ENCODE measurements around the gene SNAP47. TPM values are rescaled to one million over a fixed set of nuclear protein-coding genes. Genes with fewer than 3 reads are reported as not detected.
A peak's percentile ranks its signal among the peaks of the same experiment; 100 is the strongest.

The SNAP47 gene
- total RNA-seq, 2 donors from 2014 or later = 35.5 to 49.4 TPM

DNA sequence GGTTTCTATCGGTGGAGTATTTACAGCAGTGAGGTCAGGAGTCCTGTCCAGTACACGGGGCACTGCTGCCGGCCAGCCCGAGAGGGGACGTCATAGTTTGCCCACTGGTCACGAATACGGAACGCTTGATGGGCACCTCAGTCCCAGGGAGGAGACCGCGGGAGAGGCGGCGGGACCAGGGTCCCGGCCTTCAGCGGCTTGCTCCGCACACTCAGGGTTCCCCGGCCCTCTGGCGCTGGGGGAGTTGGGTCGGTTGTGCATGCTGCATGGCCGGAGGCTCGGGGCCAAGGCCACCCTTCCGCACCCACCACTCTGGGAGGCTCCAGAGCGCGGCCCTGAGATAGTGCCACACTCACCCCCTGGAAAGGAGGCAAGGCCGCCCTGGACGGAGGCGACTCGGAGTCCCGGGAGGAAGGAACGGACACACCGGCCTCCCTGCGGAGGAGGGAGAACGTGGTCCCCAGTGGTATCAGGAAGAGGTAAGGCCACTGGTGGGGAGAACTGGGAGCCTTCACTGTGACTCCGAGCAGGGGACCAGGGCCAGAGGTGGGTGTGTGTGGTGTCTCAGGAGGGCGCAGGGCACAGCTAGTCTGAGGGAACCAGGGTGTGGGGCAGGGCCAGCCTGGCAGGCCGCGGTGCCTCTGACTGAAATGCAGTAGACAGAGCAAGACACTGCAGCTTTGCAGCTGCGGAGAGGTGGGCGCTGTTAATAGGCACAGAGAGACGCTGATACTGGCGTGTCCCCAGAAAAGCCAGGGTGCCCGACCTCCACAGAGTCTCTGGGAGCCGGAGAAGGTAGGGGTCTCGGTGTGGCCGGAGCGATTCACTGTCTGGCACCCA is 51.7 kb downstream of the SNAP47 start:
- Histone ChIP-seq H3K4me1 (peaks cover 18% of the 10 kb centered on the region), H3K9me3 (no peaks in the 10 kb centered on the region), H3K27ac (peak overlapping the region in 3 of 4 donors; percentile 44 to 79 (median 79)), H3K36me3 (replicated peaks in 1 of 2; ENCODE audit: insufficient read depth in 1 of 2, low read depth in 2 of 2) (no peaks in the 10 kb centered on the region), H3K27me3 (no peaks in the 10 kb centered on the region), H3K4me3 (peak overlapping the region in 1 of 2 donors; percentile 11)
- 17 to 25% methylated on average over 28 to 45 of the region's 45 CpGs for WGBS, 2 donors
- TF ChIP-seq, protein P1, sequence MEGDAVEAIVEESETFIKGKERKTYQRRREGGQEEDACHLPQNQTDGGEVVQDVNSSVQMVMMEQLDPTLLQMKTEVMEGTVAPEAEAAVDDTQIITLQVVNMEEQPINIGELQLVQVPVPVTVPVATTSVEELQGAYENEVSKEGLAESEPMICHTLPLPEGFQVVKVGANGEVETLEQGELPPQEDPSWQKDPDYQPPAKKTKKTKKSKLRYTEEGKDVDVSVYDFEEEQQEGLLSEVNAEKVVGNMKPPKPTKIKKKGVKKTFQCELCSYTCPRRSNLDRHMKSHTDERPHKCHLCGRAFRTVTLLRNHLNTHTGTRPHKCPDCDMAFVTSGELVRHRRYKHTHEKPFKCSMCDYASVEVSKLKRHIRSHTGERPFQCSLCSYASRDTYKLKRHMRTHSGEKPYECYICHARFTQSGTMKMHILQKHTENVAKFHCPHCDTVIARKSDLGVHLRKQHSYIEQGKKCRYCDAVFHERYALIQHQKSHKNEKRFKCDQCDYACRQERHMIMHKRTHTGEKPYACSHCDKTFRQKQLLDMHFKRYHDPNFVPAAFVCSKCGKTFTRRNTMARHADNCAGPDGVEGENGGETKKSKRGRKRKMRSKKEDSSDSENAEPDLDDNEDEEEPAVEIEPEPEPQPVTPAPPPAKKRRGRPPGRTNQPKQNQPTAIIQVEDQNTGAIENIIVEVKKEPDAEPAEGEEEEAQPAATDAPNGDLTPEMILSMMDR (IDR thresholded peaks at IDR 0.05) = no peak
- no peak for ATAC-seq
- intact Hi-C loops (cut with DNase I) = no loop called here
- peak in 3 of 4 donors; percentile 31 to 48 (median 41) for DNase-seq

DNA sequence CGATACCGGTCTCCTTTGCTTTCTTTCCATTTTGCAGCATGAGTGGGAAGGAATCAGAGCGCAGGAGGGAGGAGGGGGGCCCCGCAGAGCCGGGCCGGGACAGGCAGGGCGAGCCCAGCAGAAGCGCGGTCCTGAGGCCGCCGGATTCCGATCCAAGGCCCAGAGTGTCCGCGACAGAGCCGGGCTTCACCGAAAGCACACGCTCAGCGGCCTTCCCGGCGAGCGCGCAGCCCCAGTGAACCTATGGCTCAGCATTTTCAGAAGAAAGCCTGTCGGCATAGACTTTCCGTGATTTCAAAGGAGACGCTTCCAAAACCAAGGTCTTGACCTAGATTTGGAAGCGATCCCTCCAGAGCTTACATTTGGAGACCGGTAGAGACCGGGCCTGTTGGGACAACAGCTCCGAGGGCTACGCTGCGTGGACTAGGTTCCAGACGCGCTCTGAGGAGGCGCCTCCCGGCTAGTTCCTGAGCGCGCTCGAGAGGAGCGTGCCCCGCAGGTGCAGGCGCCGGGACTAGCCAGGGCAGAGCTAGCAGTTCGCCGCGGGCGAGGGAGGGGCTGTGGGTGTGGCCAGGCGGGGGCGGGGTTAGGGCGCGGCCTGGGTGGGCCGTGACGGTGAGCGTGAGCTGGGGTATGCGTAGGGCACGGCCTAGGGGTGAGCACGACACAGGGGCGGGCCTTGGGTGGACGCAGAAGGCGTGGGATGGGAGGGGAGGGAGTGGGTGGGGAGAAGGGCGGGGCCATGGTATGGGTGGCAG is 52.5 kb downstream of the SNAP47 start:
- Histone ChIP-seq H3K9me3 (no peaks in the 10 kb centered on the region), H3K4me3 (peak overlapping the region; percentile 44 to 75), H3K36me3 (replicated peaks in 1 of 2; ENCODE audit: insufficient read depth in 1 of 2, low read depth in 2 of 2) (no peaks in the 10 kb centered on the region), H3K4me1 (peaks cover 18% of the 10 kb centered on the region), H3K27ac (peak overlapping the region; percentile 6 to 79 (median 62)), H3K27me3 (no peaks in the 10 kb centered on the region)
- peak; percentile 94 for ATAC-seq
- DNase-seq = peak; percentile 96 to 98 (median 97)
- 0% methylated on average over 1 to 50 of the region's 60 CpGs for WGBS, 2 donors
- TF ChIP-seq, protein P1 (IDR thresholded peaks at IDR 0.05) = peak in 1 of 7 experiments; percentile 1
- TF ChIP-seq POLR2A (IDR thresholded peaks at IDR 0.05) = peak; percentile 66 to 84 (median 83)
- intact Hi-C loops (cut with DNase I) = no loop called here

DNA sequence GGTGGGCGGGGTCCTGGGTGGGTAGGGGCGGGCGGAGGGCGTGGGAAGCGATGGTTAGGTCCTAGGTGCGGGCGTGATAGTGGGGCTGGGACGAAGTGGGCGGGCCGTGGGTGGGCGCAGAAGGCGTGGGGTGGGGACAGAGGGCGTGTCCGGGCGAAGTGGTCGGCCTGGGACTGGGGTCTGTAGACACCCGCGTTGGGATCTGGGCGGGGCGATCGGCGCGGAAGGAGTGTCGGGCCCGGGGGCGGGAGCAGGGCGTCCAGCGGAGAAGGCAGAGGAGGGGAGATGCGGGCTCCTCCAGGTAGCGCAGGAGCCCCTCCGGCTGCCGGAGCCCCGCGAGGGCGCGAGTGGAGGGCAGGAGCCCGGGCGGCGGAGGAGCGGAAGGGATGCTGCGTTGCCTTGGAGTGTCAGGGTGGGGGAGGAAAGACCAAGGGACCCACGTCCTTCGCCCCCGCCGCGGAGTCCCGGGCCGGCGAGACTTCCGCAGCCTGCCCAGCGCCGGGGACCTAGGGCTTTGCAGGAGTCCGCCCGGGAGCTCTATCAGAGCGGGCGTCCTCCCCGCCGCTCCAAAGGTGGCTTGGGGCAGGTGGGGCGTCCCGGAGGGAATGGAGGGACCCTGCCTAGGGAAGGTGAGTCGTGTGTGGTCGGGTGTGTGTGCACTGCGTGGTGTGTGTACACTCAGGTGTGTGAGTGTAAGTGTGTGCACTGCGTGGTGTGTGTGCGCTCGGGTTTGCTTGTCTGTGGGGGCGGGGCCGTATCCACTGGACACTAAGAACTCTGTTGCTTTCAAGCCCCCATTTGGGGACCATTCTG is 53.2 kb downstream of the SNAP47 start:
- 1 to 2% methylated on average over 26 to 67 of the region's 68 CpGs for WGBS, 2 donors
- intact Hi-C loops (cut with DNase I) = no loop called here
- peak overlapping the region; percentile 44 to 75 for H3K4me3 ChIP-seq
- no peaks in the 10 kb centered on the region for H3K27me3 ChIP-seq
- H3K36me3 ChIP-seq (replicated peaks in 1 of 2; ENCODE audit: insufficient read depth in 1 of 2, low read depth in 2 of 2) = no peaks in the 10 kb centered on the region
- H3K4me1 ChIP-seq = peaks cover 18% of the 10 kb centered on the region
- ATAC-seq (peak; percentile 64), DNase-seq (peak in 2 of 4 donors; percentile 33 to 82)
- peak overlapping the region; percentile 6 to 69 (median 48) for H3K27ac ChIP-seq
- TF ChIP-seq, protein P1 (IDR thresholded peaks at IDR 0.05) = no peak
- peak in 1 of 3 donors; percentile 7 for TF ChIP-seq POLR2A (IDR thresholded peaks at IDR 0.05)
- no peaks in the 10 kb centered on the region for H3K9me3 ChIP-seq

DNA sequence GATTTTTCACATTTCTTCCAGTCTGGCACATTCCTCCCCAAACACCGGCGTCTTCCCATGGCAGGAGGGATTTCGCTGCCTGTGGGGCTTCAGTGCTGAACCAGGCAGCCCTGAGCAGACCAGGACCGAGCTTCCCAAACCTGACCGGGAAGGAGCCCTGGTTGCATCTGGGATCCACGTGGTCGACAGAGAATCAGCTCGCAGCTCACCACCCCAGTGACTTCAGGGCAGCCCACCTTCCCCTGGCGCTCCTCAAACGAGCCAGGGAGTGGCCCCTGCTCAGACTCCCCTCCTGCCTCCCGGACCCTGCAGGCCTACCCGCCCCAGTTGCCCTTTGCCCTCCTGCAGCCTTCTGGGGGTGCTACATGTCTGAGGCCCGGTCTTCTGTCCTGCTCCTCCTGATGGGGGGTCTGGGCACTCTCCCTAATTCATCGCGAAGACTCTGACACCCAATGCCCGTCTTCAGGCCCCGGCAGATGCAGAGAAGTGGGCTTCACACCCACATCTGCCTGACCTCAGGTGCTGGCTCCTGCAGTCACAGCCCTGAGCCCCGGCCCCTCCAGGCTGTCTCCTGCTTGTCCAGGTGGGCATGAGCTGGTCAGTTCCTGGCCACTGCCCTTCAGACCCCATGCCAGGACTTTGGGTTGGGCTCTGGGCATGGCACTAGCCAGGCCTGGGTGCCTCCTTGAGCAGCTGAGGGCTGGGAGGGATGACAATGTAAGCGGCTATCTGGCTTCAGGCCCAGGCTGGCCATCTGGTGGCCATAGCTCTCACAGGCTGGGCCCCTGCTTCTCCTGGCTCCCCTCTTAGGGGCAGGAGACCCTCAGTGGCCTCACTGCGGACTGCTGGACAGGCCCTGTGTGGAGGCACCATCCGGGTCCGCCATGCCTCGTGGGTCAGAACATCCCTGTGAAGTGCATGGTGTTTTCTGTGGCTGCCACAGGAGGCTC is 54.1 kb downstream of the SNAP47 start:
- no peaks in the 10 kb centered on the region for H3K27me3 ChIP-seq
- WGBS, 2 donors = 74 to 80% methylated on average over 17 to 23 of the region's 23 CpGs
- TF ChIP-seq, protein P1 (IDR thresholded peaks at IDR 0.05) = peak in 1 of 7 experiments; percentile 8
- TF ChIP-seq POLR2A (IDR thresholded peaks at IDR 0.05) = no peak
- DNase-seq (peak in 1 of 4 donors; percentile 48), ATAC-seq (no peak)
- no peaks in the 10 kb centered on the region for H3K9me3 ChIP-seq
- intact Hi-C loops (cut with DNase I) = no loop called here
- peak overlapping the region in 1 of 4 donors; percentile 69 for H3K27ac ChIP-seq
- no peak overlapping the region for H3K4me3 ChIP-seq
- H3K4me1 ChIP-seq = peaks cover 18% of the 10 kb centered on the region
- H3K36me3 ChIP-seq (replicated peaks in 1 of 2; ENCODE audit: insufficient read depth in 1 of 2, low read depth in 2 of 2) = no peaks in the 10 kb centered on the region

Data from body of pancreas (tissue), 4 donors.